ENCODE measurements around the gene ACTRT2. TPM values are rescaled to one million over a fixed set of nuclear protein-coding genes. Genes with fewer than 3 reads are reported as not detected.

ACTRT2 gene
- total RNA-seq (ENCODE audit: unreplicated experiment), result not detected
- long read RNA-seq, result 0 reads

DNA sequence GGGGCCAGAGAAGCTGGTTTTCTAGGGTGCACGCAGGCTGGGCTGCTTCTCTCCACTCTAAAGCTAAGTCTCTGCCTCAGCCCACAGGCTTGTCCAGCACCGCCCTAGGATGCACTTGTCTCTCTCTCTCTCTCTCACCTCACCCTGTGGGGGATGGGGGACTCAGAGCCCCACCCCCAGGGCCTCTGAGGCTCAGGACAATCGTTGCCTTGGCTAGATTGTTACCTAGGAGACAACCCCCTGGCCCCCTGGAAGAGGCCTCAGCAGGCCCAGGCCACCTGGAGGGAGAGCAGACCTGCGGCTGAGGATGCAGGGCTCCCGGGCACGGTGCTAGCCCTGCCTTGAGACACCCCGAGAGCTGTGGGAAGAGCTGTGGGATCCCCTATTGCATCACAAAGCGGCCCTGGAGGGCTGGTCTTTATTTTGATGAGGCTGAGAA lies at the start of gene ACTRT2:
Gene ACTRT2 (plus strand): TSS at position 235 of the 439 bp plus-strand sequence. CDS start 220 bp downstream, outside the sequence.
- H3K27ac Mint-ChIP-seq (ENCODE audit: unreplicated experiment), result no peak within 1 kb of the TSS

DNA sequence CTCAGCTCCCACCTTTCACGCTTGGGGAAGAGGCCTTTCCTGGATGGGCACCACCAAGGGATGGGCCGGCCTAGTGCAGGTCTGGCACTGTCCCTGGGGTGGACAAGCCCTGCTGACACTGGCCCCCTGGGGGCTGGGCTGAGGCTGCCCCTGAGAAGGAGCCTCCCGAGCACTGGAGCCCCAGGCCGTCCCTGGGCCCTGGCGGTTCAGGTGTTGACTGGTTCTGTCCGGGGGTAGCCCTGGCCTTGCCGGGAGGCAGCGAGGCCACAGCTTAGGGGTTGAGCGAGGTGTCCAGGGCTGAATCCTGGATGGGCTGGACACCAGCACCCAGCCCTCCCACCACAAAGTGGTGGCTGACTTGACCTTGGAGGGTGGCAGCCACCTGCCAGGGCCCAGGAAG lies 49.7 kb upstream of the ACTRT2 start:
- H3K9me3 Mint-ChIP-seq (ENCODE audit: unreplicated experiment), result no peaks in the 10 kb centered on the region
- no peaks in the 10 kb centered on the region for H3K4me1 Mint-ChIP-seq (ENCODE audit: unreplicated experiment)
- no peaks in the 10 kb centered on the region for H3K36me3 Mint-ChIP-seq (ENCODE audit: low read depth, unreplicated experiment)
- no peak for DNase-seq (ENCODE audit: low spot score)
- no peak overlapping the region for H3K27ac Mint-ChIP-seq (ENCODE audit: unreplicated experiment)
- TF ChIP-seq, protein P1, sequence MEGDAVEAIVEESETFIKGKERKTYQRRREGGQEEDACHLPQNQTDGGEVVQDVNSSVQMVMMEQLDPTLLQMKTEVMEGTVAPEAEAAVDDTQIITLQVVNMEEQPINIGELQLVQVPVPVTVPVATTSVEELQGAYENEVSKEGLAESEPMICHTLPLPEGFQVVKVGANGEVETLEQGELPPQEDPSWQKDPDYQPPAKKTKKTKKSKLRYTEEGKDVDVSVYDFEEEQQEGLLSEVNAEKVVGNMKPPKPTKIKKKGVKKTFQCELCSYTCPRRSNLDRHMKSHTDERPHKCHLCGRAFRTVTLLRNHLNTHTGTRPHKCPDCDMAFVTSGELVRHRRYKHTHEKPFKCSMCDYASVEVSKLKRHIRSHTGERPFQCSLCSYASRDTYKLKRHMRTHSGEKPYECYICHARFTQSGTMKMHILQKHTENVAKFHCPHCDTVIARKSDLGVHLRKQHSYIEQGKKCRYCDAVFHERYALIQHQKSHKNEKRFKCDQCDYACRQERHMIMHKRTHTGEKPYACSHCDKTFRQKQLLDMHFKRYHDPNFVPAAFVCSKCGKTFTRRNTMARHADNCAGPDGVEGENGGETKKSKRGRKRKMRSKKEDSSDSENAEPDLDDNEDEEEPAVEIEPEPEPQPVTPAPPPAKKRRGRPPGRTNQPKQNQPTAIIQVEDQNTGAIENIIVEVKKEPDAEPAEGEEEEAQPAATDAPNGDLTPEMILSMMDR (IDR thresholded peaks at IDR 0.05; ENCODE audit: unreplicated experiment), result no peak
- no peak overlapping the region for H3K4me3 Mint-ChIP-seq (ENCODE audit: unreplicated experiment)
- H3K27me3 Mint-ChIP-seq (ENCODE audit: unreplicated experiment), result peaks cover 10% of the 10 kb centered on the region

More for the DNA sequence above, at the start of gene ACTRT2:
- no peaks in the 10 kb centered on the region for H3K9me3 Mint-ChIP-seq (ENCODE audit: unreplicated experiment)
- peaks cover 5% of the 10 kb centered on the region for H3K27me3 Mint-ChIP-seq (ENCODE audit: unreplicated experiment)
- no peak for DNase-seq (ENCODE audit: low spot score)
- TF ChIP-seq, protein P1 (IDR thresholded peaks at IDR 0.05; ENCODE audit: unreplicated experiment), result no peak
- no peaks in the 10 kb centered on the region for H3K36me3 Mint-ChIP-seq (ENCODE audit: low read depth, unreplicated experiment)
- H3K4me3 Mint-ChIP-seq (ENCODE audit: unreplicated experiment), result no peak within 1 kb of the TSS
- H3K4me1 Mint-ChIP-seq (ENCODE audit: unreplicated experiment), result no peaks in the 10 kb centered on the region

- no peak for DNase-seq (ENCODE audit: low spot score)
- TF ChIP-seq, protein P1 (IDR thresholded peaks at IDR 0.05; ENCODE audit: unreplicated experiment), result no peak
- Mint-ChIP-seq H3K27me3 (ENCODE audit: unreplicated experiment) (peaks cover 10% of the 10 kb centered on the region), H3K36me3 (ENCODE audit: low read depth, unreplicated experiment) (no peaks in the 10 kb centered on the region), H3K4me3 (ENCODE audit: unreplicated experiment) (no peak overlapping the region), H3K4me1 (ENCODE audit: unreplicated experiment) (no peaks in the 10 kb centered on the region), H3K9me3 (ENCODE audit: unreplicated experiment) (no peaks in the 10 kb centered on the region), H3K27ac (ENCODE audit: unreplicated experiment) (no peak overlapping the region)
These were observed 49.0 kb upstream of the ACTRT2 start for GRCh38 chr1:2972011-2972878.

DNA sequence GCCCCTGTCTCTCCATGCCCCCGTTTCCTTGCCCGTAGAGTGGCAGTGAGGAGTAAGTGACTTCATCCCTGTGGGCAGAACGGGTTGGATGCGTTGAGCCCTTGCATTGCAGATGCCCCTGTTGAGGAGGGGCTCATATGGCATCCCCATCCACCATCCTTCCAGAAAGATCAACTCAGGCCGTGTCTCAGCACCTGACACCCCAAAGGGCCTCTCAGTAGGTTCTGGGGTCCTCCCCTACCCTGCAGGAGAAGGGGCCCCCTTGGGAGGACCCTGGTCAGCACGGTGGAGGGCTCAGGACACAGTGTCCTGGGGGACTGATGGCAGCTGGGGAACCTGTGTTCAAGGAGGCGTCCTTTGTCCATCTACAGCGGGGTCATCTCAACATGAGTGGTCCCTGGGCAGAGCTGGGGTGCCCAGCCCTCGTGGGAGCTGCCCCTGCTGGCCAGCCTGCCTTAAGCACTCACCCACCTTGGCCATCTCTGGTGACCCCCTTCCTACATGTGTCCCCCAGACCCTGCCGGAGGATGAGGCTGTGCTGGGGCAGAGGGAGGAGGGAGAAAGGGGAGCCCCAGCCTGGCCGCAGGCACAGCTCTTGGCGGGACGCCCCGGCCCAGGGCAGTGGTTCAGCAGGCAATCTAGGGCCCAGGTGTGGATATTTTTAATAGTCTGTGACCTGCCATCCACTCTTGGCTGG lies 48.2 kb upstream of the ACTRT2 start:
- TF ChIP-seq, protein P1 (IDR thresholded peaks at IDR 0.05; ENCODE audit: unreplicated experiment), result no peak

More for the DNA sequence above, 48.2 kb upstream of the ACTRT2 start:
- Mint-ChIP-seq H3K27ac (ENCODE audit: unreplicated experiment) (no peak overlapping the region), H3K9me3 (ENCODE audit: unreplicated experiment) (no peaks in the 10 kb centered on the region), H3K27me3 (ENCODE audit: unreplicated experiment) (peaks cover 10% of the 10 kb centered on the region), H3K36me3 (ENCODE audit: low read depth, unreplicated experiment) (no peaks in the 10 kb centered on the region), H3K4me1 (ENCODE audit: unreplicated experiment) (no peaks in the 10 kb centered on the region), H3K4me3 (ENCODE audit: unreplicated experiment) (no peak overlapping the region)
- DNase-seq (ENCODE audit: low spot score), result no peak

All from endothelial cell (in vitro differentiated cells).